Esophagus (tissue), 2 donors: ENCODE measurements around the gene LZIC. TPM values are rescaled to one million over a fixed set of nuclear protein-coding genes. Genes with fewer than 3 reads are reported as not detected.

Experiments used
- H3K27ac ChIP-seq, 2 donors: one replicate each; pipeline ENCODE4 v1.5.1; 2013; ENCODE audit warnings: low read depth in 2 of 2, mild to moderate bottlenecking in 2 of 2, inconsistent platforms in 1 of 2, low read length in 1 of 2, moderate library complexity in 1 of 2
- H3K27me3 ChIP-seq, 2 donors: one replicate each; pipeline ENCODE4 v1.6.1; 2013; ENCODE audit warnings: low read length in 2 of 2, control low read depth in 1 of 2, mild to moderate bottlenecking in 1 of 2; ENCODE audit not compliant: insufficient read depth in 2 of 2, control insufficient read depth in 1 of 2
- H3K36me3 ChIP-seq, 2 donors: one replicate each; pipeline ENCODE4 v1.6.1; 2013; ENCODE audit warnings: low read length in 1 of 2; ENCODE audit not compliant: control insufficient read depth in 2 of 2, insufficient read depth in 2 of 2
- H3K4me1 ChIP-seq, 2 donors: one replicate each; pipeline ENCODE4 v1.6.1; 2013; ENCODE audit warnings: low read length in 1 of 2; ENCODE audit not compliant: control insufficient read depth in 2 of 2, insufficient read depth in 2 of 2
- H3K4me3 ChIP-seq, 2 donors: one replicate each; pipeline ENCODE4 v1.5.1; 2013; ENCODE audit warnings: low read length in 2 of 2, mild to moderate bottlenecking in 2 of 2, low read depth in 1 of 2, moderate library complexity in 1 of 2
- H3K9me3 ChIP-seq, 2 donors: one replicate each; pipeline ENCODE4 v1.6.1; 2013; ENCODE audit warnings: mild to moderate bottlenecking in 2 of 2, low read depth in 1 of 2, low read length in 1 of 2, moderate library complexity in 1 of 2; ENCODE audit not compliant: control insufficient read depth in 2 of 2, insufficient read depth in 1 of 2
- WGBS, 2 donors: extraction: QIAGEN DNeasy Blood & Tissue Kit; methylation state at CpG; one replicate each; pipeline ENCODE4 v1.1.7; 2013; 5-methylcytosine and 5-hydroxymethylcytosine counted together
- polyA plus RNA-seq, 2 donors: library from polyadenylated mRNA; stranded (reverse); fragments of 200-250 nt; gene quantifications; one replicate each; pipeline ENCODE4 v1.2.3, GENCODE V29; 2013
- donor health status: healthy with polysubstance abuse.
- donor health status: Bipolar disorder and iron deficiency.

Gene LZIC
- polyA plus RNA-seq, 2 donors: 9.7 to 15.8 TPM

DNA sequence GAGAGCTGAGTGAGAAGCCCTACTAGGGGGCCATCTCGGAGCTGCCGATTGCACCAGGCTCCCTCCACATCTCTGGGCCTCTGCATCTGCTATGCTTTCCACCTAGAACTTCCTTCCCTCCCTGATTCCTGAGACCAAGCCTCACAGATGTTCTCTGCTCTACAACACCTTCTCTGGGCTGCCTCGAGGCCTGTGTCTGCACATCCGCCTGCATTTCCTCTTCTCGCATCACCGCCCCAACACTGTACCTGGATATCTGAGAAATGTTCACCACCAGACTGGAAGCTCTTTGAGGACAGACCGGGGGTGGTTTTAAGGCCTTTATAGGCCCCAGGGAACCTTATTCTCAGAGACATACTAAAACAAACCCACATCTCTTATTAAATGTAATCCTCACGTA lies 53.8 kb downstream of the LZIC start:
- Histone ChIP-seq H3K27me3 (no peaks in the 10 kb centered on the region), H3K4me3 (no peak overlapping the region), H3K9me3 (no peaks in the 10 kb centered on the region), H3K4me1 (peaks cover 11 to 21% of the 10 kb centered on the region in 2 donors), H3K36me3 (peaks cover 0 to 8% of the 10 kb centered on the region in 2 donors), H3K27ac (peak overlapping the region; percentile 87)
- 76 to 81% methylated on average over 8 of the region's 8 CpGs for WGBS, 2 donors

DNA sequence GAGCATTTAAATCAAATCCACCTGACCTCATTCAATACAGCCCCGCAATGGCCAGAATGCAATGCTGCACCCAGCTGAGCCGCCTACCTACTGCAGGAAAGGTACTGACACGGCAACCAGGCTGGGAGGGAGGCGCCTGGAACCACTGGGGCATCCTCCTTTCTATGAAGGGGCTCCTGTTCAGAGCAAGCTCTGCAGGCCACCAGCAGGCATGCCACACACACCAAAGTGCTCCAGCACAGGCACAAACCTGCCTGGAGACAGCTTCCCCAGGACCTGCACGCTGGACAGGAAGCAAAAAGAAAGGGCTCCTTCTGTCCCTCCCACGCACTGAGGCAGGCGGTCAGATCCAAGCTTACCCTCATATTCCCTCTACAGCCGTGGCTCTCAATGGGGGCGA lies 54.3 kb downstream of the LZIC start:
- Histone ChIP-seq H3K36me3 (peaks cover 0 to 8% of the 10 kb centered on the region in 2 donors), H3K27ac (peak overlapping the region in 1 of 2 donors; percentile 87)
- WGBS, 2 donors: 80 to 81% methylated on average over 9 of the region's 9 CpGs

DNA sequence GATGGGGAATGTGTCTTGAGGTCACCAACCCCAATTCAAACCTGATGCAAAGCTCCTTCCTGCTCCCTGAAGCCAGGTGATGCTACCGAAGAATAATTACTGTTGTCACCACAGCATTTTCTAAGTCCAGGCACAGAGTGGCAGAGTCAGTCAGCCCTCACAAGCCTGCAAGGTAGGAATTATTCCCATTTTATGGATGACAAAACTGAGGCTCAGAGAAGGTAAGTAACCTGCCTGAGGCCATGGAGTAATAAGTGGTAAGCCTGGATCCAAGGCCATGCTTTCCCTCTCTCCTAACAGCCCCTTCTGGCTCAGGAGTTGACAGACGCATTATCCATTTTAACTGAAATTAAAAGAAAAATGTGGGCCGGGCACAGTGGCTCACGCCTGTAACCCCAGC lies 56.1 kb downstream of the LZIC start:
- peaks cover 5 to 14% of the 10 kb centered on the region in 2 donors for H3K36me3 ChIP-seq
- peak overlapping the region in 1 of 2 donors; percentile 77 for H3K27ac ChIP-seq
- no peaks in the 10 kb centered on the region for H3K9me3 ChIP-seq
- H3K27me3 ChIP-seq: no peaks in the 10 kb centered on the region
- H3K4me1 ChIP-seq: peaks cover 21 to 27% of the 10 kb centered on the region in 2 donors
- WGBS, 2 donors: 95 to 97% methylated on average over 4 of the region's 4 CpGs
- H3K4me3 ChIP-seq: no peak overlapping the region

More for the DNA sequence above, 54.3 kb downstream of the LZIC start:
- Histone ChIP-seq H3K4me3 (no peak overlapping the region), H3K9me3 (no peaks in the 10 kb centered on the region), H3K27me3 (no peaks in the 10 kb centered on the region), H3K4me1 (peaks cover 14 to 21% of the 10 kb centered on the region in 2 donors)

DNA sequence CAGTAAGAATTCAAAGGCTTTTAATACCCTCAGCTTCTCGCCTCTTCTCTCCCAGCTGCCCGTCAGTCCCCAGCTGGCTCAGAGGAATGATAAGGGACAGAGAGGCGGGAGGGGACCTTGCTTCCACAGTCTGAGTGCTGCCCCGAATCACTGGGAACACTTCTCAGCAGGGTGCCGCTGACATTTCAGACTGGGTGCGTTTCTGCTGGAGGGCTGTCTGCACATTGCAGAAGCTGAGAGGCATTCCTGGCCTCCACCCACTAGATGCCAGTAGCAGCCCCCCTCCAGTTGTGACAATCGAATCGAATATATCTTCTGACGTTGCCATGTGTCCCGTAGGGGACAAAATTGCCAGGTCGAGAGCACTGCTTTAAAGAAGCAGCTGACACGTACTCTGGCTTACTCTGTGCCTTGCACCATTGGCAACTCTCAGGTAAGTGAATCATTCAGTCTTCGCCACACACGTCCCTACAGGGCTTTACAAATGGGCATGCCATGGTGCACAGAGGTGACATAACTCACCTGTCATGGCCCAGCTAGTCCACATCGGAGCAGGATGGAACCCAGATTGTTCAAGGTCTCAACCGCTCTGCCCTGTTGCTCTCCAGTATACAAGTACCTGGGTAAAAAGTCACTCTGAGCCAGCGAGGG lies 57.0 kb downstream of the LZIC start:
- 80 to 84% methylated on average over 17 of the region's 17 CpGs for WGBS, 2 donors
- Histone ChIP-seq H3K9me3 (no peaks in the 10 kb centered on the region), H3K27me3 (no peaks in the 10 kb centered on the region), H3K4me3 (no peak overlapping the region), H3K4me1 (peaks cover 21 to 32% of the 10 kb centered on the region in 2 donors), H3K27ac (peak overlapping the region in 1 of 2 donors; percentile 77), H3K36me3 (peaks cover 5 to 14% of the 10 kb centered on the region in 2 donors)

DNA sequence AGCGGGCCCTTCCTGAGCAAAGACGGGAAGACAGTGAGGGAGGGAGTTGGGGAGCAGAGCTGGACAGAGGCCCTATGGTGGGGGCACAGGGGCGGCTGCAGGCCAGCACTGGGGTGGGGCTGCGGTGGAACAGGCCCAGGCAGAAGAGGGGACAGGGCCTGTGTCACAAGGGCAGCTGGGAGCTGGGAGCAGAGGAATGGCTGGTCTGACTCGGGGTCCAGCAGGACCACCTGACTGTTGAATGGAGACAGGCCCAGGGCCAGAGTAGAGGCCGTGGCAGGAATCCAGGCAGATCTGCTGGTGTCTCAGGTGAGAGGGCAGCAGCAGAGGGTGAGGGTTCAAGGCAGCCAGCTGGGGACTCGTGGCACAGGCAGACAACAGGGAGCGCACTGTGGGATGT lies 58.4 kb downstream of the LZIC start:
- no peaks in the 10 kb centered on the region for H3K9me3 ChIP-seq
- H3K4me3 ChIP-seq: no peak overlapping the region
- H3K36me3 ChIP-seq: peaks cover 5 to 20% of the 10 kb centered on the region in 2 donors
- no peaks in the 10 kb centered on the region for H3K27me3 ChIP-seq
- WGBS, 2 donors: 86 to 91% methylated on average over 8 of the region's 8 CpGs
- peak overlapping the region in 1 of 2 donors; percentile 5 for H3K27ac ChIP-seq
- H3K4me1 ChIP-seq: peaks cover 21 to 27% of the 10 kb centered on the region in 2 donors

DNA sequence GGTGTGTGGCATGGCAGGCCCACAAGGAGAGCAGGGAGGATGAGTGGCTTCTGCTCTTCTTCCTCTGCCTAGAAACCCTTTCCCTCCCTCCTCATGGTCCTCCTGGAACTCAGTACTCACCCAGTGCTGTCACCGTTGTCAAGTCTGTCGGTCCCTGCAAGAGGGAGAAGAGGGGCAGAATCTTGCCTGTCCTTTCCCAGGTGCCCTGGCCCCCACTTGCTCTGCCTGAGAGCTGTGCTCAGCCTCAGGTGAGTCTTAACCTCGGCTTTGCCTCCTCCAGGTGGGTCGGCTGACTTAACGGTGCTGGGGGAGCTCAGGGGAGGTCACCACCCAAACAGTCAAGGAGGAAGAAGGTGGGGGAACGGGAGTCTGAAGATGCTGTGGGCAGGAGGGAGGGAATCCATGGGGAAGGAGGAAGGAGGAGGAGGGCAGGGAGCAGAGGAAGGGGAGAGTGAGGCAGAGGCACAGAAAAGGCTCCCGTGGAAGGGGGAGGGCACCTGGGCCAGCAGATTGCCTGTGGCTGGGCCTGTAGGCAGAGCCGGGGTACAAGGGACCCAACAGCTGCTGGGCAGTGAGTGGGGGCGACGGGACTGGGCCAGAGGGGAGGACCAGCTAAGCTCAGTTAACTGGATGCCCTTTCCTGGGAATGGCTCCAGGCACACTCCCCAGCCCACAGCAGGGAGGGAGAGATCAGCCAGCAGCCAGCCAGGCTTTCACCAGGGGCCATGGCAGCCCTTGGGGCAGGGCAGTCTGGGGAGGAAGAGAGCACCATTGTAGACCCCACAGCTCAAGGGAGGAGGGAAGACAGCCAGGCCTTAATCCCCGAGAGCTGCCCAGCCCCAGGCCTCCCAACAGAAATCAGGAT lies 59.4 kb downstream of the LZIC start:
- Histone ChIP-seq H3K9me3 (no peaks in the 10 kb centered on the region), H3K4me1 (peaks cover 16 to 21% of the 10 kb centered on the region in 2 donors), H3K27me3 (no peaks in the 10 kb centered on the region), H3K4me3 (no peak overlapping the region), H3K36me3 (peaks cover 5 to 18% of the 10 kb centered on the region in 2 donors), H3K27ac (peak overlapping the region in 1 of 2 donors; percentile 29)
- 86 to 87% methylated on average over 10 to 11 of the region's 11 CpGs for WGBS, 2 donors

DNA sequence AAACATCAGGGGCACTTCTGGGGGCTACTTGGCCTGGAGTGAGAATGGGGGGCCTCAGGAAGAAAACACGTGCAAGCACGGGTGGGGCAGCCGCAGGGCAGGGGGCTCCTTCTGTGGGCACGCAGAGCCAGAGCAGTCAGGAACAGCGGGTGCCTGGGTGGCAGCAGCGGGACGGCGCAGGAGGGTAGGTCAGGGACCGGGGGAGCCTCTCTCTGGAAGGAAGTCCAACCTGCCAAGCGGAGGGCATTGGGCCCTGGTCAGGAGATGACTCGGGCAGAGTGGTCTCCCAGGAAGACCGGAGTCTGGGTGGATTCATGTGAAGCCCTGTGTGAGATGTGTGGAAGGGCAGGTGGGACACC lies 60.3 kb downstream of the LZIC start:
- H3K36me3 ChIP-seq: peaks cover 5 to 15% of the 10 kb centered on the region in 2 donors
- H3K4me1 ChIP-seq: peaks cover 16 to 22% of the 10 kb centered on the region in 2 donors
- H3K27me3 ChIP-seq: no peaks in the 10 kb centered on the region
- peak overlapping the region in 1 of 2 donors; percentile 75 for H3K27ac ChIP-seq
- no peak overlapping the region for H3K4me3 ChIP-seq
- no peaks in the 10 kb centered on the region for H3K9me3 ChIP-seq
- WGBS, 2 donors: 91 to 98% methylated on average over 12 of the region's 12 CpGs

DNA sequence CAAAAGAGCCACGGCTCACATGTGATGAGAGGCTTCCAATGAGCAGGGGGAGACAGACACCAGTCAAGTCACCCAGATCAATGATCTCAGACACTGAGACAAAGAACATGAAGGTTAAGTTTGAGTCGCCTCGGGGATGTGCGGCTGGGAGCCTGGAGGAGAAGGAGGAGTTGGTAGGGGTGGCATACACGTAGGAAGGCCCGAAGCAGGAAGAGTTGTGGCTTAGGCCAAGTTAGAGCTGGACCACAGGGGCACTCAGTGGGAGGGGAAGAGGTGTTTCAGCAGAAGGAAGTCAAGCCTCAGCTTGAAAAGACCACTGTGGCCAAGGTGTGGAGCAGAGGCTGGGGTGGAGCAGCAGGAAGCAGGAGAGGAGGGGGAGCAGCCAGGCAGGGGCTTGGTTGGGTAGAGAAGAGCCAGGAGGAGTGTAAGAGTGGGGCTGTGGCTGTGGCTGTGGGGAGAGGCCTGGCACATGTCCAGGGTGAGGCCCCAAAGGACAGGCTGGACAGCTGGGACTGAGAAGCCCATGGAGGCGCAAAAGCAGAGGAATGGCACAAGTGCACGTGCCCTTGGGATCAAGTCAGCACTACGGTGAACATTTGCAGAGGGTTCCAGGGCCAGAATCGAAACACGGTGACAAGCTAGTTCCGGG lies 60.8 kb downstream of the LZIC start:
- peak overlapping the region; percentile 55 to 75 for H3K27ac ChIP-seq
- WGBS, 2 donors: 65 to 75% methylated on average over 12 of the region's 12 CpGs
- H3K4me1 ChIP-seq: peaks cover 16 to 22% of the 10 kb centered on the region in 2 donors
- no peaks in the 10 kb centered on the region for H3K9me3 ChIP-seq
- peaks cover 5 to 15% of the 10 kb centered on the region in 2 donors for H3K36me3 ChIP-seq
- no peaks in the 10 kb centered on the region for H3K27me3 ChIP-seq
- no peak overlapping the region for H3K4me3 ChIP-seq

DNA sequence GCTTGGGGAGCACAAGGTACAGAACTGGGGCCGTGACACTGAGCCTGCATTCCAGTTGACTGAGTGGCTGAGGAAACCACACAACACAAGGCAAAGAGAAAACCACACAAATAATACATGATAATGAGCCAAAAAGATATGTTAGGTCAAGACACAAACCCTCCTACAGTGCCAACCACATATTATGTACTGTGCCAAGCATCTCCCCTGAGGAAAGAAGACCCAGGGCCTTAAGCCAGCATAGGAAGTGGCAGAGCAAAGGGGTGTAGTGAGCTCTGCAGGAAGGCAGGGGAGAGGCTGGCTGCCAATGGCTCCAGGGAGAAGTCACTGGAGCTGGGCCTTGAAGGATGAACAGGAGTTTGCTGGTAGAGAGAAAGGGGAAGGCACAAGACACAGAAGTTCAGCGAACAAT lies 61.3 kb downstream of the LZIC start:
- peak overlapping the region; percentile 55 to 75 for H3K27ac ChIP-seq
- H3K4me3 ChIP-seq: no peak overlapping the region
- no peaks in the 10 kb centered on the region for H3K27me3 ChIP-seq
- H3K4me1 ChIP-seq: peaks cover 15 to 20% of the 10 kb centered on the region in 2 donors
- no peaks in the 10 kb centered on the region for H3K9me3 ChIP-seq
- H3K36me3 ChIP-seq: peaks cover 5 to 15% of the 10 kb centered on the region in 2 donors
- 65 to 69% methylated on average over 2 of the region's 2 CpGs for WGBS, 2 donors
